ENCODE data around the gene TTC7B. TPM values are rescaled to one million over a fixed set of nuclear protein-coding genes. Genes with fewer than 3 reads are reported as not detected.

Gene TTC7B
- total and polyA plus RNA-seq, 7 donors = 18.9 to 97.0 (median 59.0) TPM

DNA sequence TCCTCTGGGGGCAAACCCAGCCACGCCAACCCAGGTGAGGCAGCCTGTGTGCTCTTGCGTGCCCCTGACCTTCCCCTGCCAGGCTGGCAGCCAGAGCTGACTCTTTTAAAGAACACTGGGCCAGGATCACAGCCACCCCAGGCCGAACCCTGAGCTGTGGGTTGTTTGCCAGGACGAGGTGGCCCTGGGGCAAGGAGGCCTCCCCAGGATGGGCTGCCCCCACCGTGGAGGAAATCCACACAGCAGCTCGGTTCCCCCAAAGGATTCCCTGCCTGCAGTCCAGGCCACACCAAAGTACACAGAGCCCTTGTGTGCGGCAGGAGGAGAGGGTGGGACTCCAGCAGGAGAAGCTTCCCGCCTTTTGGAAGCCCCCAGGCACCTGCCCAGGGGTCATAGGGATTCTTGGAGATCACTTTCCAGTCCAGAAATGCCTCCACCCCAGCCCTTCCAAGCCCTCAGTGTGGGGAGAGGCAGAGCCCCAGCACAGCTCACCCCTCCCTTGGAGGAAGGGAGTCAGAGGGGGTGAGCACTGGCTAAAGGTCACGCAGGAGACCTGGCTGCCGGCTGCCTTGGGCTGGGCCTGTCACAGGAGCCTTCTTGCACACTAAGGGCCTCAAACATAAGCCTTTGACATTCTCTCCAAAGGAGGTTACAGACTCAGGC lies 303.8 kb downstream of the TTC7B start:
- Histone ChIP-seq H3K27ac (no peak overlapping the region), H3K36me3 (ENCODE audit: insufficient read depth in 1 of 2, low read depth in 1 of 2) (no peaks in the 10 kb centered on the region), H3K4me1 (peaks cover 21% of the 10 kb centered on the region), H3K4me3 (no peak overlapping the region), H3K27me3 (ENCODE audit: insufficient read depth in 3 of 3, low read length in 2 of 3) (no peaks in the 10 kb centered on the region), H3K9me3 (no peaks in the 10 kb centered on the region)
- peak in 2 of 4 donors; percentile 46 to 66 for ATAC-seq
- DNase-seq = no peak
- intact Hi-C loops (cut with DNase I) = loop anchor here in 1 of 2 donors (2.0 kb wide), 1 partner anchor 108 kb away; no protein-coding TSS in a partner anchor
- TF ChIP-seq, protein P1, sequence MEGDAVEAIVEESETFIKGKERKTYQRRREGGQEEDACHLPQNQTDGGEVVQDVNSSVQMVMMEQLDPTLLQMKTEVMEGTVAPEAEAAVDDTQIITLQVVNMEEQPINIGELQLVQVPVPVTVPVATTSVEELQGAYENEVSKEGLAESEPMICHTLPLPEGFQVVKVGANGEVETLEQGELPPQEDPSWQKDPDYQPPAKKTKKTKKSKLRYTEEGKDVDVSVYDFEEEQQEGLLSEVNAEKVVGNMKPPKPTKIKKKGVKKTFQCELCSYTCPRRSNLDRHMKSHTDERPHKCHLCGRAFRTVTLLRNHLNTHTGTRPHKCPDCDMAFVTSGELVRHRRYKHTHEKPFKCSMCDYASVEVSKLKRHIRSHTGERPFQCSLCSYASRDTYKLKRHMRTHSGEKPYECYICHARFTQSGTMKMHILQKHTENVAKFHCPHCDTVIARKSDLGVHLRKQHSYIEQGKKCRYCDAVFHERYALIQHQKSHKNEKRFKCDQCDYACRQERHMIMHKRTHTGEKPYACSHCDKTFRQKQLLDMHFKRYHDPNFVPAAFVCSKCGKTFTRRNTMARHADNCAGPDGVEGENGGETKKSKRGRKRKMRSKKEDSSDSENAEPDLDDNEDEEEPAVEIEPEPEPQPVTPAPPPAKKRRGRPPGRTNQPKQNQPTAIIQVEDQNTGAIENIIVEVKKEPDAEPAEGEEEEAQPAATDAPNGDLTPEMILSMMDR (IDR thresholded peaks at IDR 0.05) = no peak
- 45 to 74% (median 65%) methylated on average over 10 of the region's 10 CpGs for WGBS, 3 donors

DNA sequence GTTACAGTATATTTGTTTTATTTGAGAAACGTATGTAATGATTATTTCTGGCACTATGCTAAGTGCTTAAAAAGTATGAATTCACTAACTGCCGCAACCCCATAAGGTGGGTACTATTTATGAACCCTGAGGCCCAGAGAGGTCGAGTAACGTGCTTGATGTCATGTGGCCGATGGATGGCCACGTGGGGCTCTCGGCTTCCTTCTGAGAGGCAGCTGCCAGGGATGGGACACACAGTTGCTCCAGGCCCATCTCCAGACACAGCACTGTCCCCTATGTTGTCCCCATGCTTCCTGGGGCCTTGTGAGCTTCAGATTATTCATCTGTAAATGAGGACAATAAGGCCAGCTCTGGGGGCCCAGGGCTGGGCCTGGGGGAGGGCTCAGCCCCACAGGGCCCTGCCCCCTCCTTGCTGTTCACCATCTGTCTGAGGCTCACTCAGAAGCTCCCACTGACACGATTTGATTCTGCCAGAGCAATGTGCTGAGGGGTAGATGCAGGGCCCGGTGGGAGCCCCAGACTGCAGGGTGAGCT lies 304.4 kb downstream of the TTC7B start:
- Histone ChIP-seq H3K27me3 (ENCODE audit: insufficient read depth in 3 of 3, low read length in 2 of 3) (no peaks in the 10 kb centered on the region), H3K4me3 (no peak overlapping the region), H3K27ac (no peak overlapping the region), H3K36me3 (ENCODE audit: insufficient read depth in 1 of 2, low read depth in 1 of 2) (no peaks in the 10 kb centered on the region), H3K4me1 (peaks cover 21% of the 10 kb centered on the region), H3K9me3 (no peaks in the 10 kb centered on the region)
- ATAC-seq (no peak), DNase-seq (no peak)
- TF ChIP-seq, protein P1 (IDR thresholded peaks at IDR 0.05) = no peak
- intact Hi-C loops (cut with DNase I) = loop anchor here in 1 of 2 donors (2.0 kb wide), 1 partner anchor 107 kb away; no protein-coding TSS in a partner anchor
- 52 to 69% (median 56%) methylated on average over 9 of the region's 9 CpGs for whole genome bisulfite sequencing, 3 donors

DNA sequence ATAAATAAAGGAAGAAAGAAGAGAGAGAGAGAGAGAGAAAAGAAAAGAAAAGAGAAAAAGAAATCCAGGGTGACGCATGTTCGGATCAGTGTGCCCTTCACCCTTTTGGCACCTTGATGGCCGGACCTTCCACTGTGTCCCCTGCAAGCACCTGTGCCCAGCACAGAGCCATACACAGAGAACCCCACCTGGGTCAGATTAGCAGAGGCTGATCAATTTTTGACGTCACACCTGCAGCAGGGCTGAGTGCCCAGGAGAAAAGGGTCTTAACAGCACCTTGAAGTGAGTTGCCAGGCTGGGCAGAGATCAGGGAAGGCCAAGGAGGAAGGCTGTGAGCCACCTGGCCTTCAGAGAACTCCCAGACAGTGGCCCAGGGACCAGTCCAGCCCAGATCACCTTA lies 305.0 kb downstream of the TTC7B start:
- TF ChIP-seq, protein P1 (IDR thresholded peaks at IDR 0.05) = no peak
- Histone ChIP-seq H3K9me3 (no peaks in the 10 kb centered on the region), H3K27ac (no peak overlapping the region), H3K4me1 (peaks cover 21% of the 10 kb centered on the region), H3K36me3 (ENCODE audit: insufficient read depth in 1 of 2, low read depth in 1 of 2) (no peaks in the 10 kb centered on the region), H3K4me3 (no peak overlapping the region), H3K27me3 (ENCODE audit: insufficient read depth in 3 of 3, low read length in 2 of 3) (no peaks in the 10 kb centered on the region)
- ATAC-seq (no peak), DNase-seq (no peak)
- intact Hi-C loops (cut with DNase I) = no loop called here
- WGBS, 3 donors = 96 to 97% (median 97%) methylated on average over 4 of the region's 4 CpGs

DNA sequence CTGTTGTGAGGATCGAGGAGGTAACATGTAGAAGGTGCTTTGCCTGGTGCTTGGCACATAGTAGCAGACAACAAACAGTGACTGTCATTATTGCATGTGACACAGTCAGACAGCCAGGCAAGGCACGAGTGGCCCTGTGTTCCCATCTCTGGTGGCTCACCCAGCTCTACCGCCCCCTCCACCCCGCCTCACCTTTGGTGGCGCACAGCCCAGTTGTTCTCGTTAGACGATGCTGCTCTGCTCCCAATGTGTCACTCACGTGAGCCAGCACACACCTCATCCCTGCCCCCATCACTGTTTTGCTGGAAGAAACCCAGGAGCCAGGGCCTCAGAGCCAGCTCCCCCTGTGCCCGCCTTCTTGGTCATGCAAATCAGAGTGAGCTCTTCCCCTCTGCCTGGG lies 306.1 kb downstream of the TTC7B start:
- Histone ChIP-seq H3K9me3 (no peaks in the 10 kb centered on the region), H3K27me3 (ENCODE audit: insufficient read depth in 3 of 3, low read length in 2 of 3) (no peaks in the 10 kb centered on the region), H3K4me1 (peaks cover 21% of the 10 kb centered on the region), H3K36me3 (ENCODE audit: insufficient read depth in 1 of 2, low read depth in 1 of 2) (no peaks in the 10 kb centered on the region), H3K4me3 (no peak overlapping the region), H3K27ac (no peak overlapping the region)
- 71 to 78% (median 77%) methylated on average over 9 of the region's 9 CpGs for WGBS, 3 donors
- TF ChIP-seq, protein P1 (IDR thresholded peaks at IDR 0.05) = no peak
- ATAC-seq = peak in 1 of 4 donors; percentile 19
- no peak for DNase-seq
- intact Hi-C loops (cut with DNase I) = no loop called here

Data from psoas muscle (tissue), 8 donors.